Measurements from ENCODE around the gene C1QBP.

DNA sequence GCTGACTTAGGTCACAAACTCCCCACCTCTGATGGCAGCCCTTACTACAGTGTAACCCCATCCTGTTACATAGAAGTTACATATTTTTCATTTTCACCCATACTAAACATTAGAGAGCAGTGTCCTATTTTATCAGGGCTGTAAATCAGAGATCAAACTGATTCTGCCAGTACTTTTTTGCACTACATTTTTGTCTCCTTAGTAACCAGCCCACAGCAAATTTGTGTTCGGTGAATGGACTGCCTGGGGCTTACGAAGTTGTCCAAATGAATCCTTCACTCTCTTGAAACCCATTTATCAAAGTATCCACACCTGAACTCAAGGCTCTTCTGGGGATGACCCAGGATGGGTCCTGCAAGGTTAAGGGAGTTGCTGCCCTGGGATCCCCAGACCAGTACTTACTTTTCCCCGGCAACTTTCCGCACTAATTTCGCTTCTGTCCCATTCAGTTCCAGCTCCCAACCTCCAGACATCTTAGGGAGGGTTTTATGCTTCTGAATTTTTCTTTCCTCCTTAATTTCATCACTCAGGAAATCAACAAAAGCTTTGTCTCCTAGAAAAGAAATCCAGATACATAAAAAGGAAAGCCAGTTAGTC lies 1.1 kb downstream of the C1QBP start:
- TF ChIP-seq, protein P1, sequence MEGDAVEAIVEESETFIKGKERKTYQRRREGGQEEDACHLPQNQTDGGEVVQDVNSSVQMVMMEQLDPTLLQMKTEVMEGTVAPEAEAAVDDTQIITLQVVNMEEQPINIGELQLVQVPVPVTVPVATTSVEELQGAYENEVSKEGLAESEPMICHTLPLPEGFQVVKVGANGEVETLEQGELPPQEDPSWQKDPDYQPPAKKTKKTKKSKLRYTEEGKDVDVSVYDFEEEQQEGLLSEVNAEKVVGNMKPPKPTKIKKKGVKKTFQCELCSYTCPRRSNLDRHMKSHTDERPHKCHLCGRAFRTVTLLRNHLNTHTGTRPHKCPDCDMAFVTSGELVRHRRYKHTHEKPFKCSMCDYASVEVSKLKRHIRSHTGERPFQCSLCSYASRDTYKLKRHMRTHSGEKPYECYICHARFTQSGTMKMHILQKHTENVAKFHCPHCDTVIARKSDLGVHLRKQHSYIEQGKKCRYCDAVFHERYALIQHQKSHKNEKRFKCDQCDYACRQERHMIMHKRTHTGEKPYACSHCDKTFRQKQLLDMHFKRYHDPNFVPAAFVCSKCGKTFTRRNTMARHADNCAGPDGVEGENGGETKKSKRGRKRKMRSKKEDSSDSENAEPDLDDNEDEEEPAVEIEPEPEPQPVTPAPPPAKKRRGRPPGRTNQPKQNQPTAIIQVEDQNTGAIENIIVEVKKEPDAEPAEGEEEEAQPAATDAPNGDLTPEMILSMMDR (IDR thresholded peaks at IDR 0.05), result no peak
- TF ChIP-seq POLR2A (IDR thresholded peaks at IDR 0.05), result no peak

Data from thyroid gland (tissue), 4 donors.